BE2C (cell line): ENCODE results near the gene MYADML2.
A peak's percentile ranks its signal among the peaks of the same experiment; 100 is the strongest.
"Not testable (repeated sequence)": the region's sequence is repeated elsewhere in the genome, so short reads cannot be mapped to it uniquely, and the experiment has no call there.

ENCODE experiments used
- DNase-seq: peaks from one replicate; pipeline ENCODE4 v3.0.0-alpha.2; 2020
- H3K27me3 ChIP-seq: fragments of 250-450 bp; sonication (Bioruptor Pico); 2 replicates; pipeline ENCODE4 v1.5.1; 2020; ENCODE audit warnings: mild to moderate bottlenecking
- H3K36me3 ChIP-seq: fragments of 250-450 bp; sonication (Bioruptor Pico); 2 replicates; pipeline ENCODE4 v1.5.1; 2020; ENCODE audit warnings: mild to moderate bottlenecking
- H3K4me1 ChIP-seq: fragments of 250-450 bp; sonication (Bioruptor Pico); 2 replicates; pipeline ENCODE4 v1.5.1; 2020
- H3K4me3 ChIP-seq: 2 replicates; pipeline ENCODE4 v1.5.1; 2011; ENCODE audit warnings: low read depth, low read length
- H3K9me3 ChIP-seq: fragments of 250-450 bp; sonication (Bioruptor Pico); 2 replicates; pipeline ENCODE4 v1.5.1; 2020
- CTCF ChIP-seq: IDR thresholded peaks from 2 replicates; pipeline ENCODE4 v1.5.1; 2012; ENCODE audit warnings: mild to moderate bottlenecking, low read depth, low read length

MYADML2 gene

GRCh38 chr17:81984773-81985410 is 37.9 kb upstream of the MYADML2 start:
- H3K9me3 ChIP-seq = no peaks in the 10 kb centered on the region
- H3K27me3 ChIP-seq = no peaks in the 10 kb centered on the region
- peaks cover 26% of the 10 kb centered on the region for H3K36me3 ChIP-seq
- TF ChIP-seq CTCF = no peak
- peak; percentile 9 for DNase-seq
- H3K4me3 ChIP-seq = no peak overlapping the region
- no peaks in the 10 kb centered on the region for H3K4me1 ChIP-seq

- Histone ChIP-seq H3K4me1 (no peaks in the 10 kb centered on the region), H3K27me3 (no peaks in the 10 kb centered on the region), H3K4me3 (no peak overlapping the region), H3K36me3 (peaks cover 32% of the 10 kb centered on the region), H3K9me3 (no peaks in the 10 kb centered on the region)
- no peak for DNase-seq
- no peak for TF ChIP-seq CTCF
Observed at GRCh38 chr17:81983639-81984373, 36.8 kb upstream of the MYADML2 start.

- TF ChIP-seq CTCF = no peak
- Histone ChIP-seq H3K4me1 (no peaks in the 10 kb centered on the region), H3K36me3 (peaks cover 32% of the 10 kb centered on the region), H3K27me3 (no peaks in the 10 kb centered on the region), H3K4me3 (no peak overlapping the region), H3K9me3 (no peaks in the 10 kb centered on the region)
- DNase-seq = no peak
Observed at GRCh38 chr17:81983011-81983638, 36.1 kb upstream of the MYADML2 start.

- H3K27me3 ChIP-seq, H3K4me1 ChIP-seq, H3K9me3 ChIP-seq, H3K4me3 ChIP-seq, DNase-seq: not testable (repeated sequence)
- H3K36me3 ChIP-seq = peaks cover 32% of the 10 kb centered on the region
Observed at GRCh38 chr17:81981511-81981910, 34.5 kb upstream of the MYADML2 start.

- peaks cover 9% of the 10 kb centered on the region for H3K4me1 ChIP-seq
- no peaks in the 10 kb centered on the region for H3K27me3 ChIP-seq
- H3K9me3 ChIP-seq = peaks cover 6% of the 10 kb centered on the region; the same call in 1 of the 2 replicates
- H3K36me3 ChIP-seq = peaks cover 27% of the 10 kb centered on the region
- TF ChIP-seq CTCF = no peak
- DNase-seq = no peak
- no peak overlapping the region for H3K4me3 ChIP-seq
Observed at GRCh38 chr17:81980707-81981343, 33.8 kb upstream of the MYADML2 start.

GRCh38 chr17:81980122-81980521 is 33.1 kb upstream of the MYADML2 start:
- Histone ChIP-seq H3K9me3 (peaks cover 6% of the 10 kb centered on the region; the same call in 1 of the 2 replicates), H3K4me3 (no peak overlapping the region), H3K27me3 (no peaks in the 10 kb centered on the region), H3K4me1 (peaks cover 9% of the 10 kb centered on the region), H3K36me3 (peaks cover 20% of the 10 kb centered on the region)
- DNase-seq = no peak
- no peak for TF ChIP-seq CTCF
